Measurements from ENCODE around the gene OR6B1.

DNA sequence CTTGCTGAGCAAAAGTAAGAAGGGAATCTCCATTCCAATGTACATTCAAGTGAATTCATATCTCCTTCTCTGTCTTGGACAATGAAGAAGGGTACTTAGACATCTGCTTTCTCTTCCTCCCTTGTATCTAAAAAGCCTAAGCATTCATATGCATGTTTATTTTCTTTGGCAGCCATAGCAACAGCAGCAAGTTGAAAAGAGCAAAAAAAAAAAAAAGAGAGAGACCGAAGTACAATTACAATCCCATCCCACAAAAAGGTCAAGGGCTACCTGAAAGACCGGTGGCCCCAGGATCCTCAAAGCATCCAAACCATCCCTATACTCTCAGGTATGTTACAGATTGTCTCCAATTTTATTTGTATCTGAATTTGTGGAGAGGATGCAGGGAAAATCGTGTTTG lies 41.3 kb upstream of the OR6B1 start:
- TF ChIP-seq POLR2A (IDR thresholded peaks at IDR 0.05) = no peak
- TF ChIP-seq, protein P1, sequence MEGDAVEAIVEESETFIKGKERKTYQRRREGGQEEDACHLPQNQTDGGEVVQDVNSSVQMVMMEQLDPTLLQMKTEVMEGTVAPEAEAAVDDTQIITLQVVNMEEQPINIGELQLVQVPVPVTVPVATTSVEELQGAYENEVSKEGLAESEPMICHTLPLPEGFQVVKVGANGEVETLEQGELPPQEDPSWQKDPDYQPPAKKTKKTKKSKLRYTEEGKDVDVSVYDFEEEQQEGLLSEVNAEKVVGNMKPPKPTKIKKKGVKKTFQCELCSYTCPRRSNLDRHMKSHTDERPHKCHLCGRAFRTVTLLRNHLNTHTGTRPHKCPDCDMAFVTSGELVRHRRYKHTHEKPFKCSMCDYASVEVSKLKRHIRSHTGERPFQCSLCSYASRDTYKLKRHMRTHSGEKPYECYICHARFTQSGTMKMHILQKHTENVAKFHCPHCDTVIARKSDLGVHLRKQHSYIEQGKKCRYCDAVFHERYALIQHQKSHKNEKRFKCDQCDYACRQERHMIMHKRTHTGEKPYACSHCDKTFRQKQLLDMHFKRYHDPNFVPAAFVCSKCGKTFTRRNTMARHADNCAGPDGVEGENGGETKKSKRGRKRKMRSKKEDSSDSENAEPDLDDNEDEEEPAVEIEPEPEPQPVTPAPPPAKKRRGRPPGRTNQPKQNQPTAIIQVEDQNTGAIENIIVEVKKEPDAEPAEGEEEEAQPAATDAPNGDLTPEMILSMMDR (IDR thresholded peaks at IDR 0.05) = no peak

Measured in lower leg skin (tissue), 3 donors.